ENCODE data around the gene C7.
"Not testable (repeated sequence)": the region's sequence is repeated elsewhere in the genome, so short reads cannot be mapped to it uniquely, and the experiment has no call there.

C7 gene

GRCh38 chr5:41009232-41009631, 99.9 kb downstream of the C7 start:
- Histone ChIP-seq H3K4me3 (ENCODE audit: low read depth in 1 of 2, low read length in 1 of 2) (no peak overlapping the region), H3K27ac (no peak overlapping the region), H3K36me3 (no peaks in the 10 kb centered on the region), H3K9me3 (no peaks in the 10 kb centered on the region), H3K27me3 (no peaks in the 10 kb centered on the region), H3K4me1 (ENCODE audit: control insufficient read depth in 1 of 2, insufficient read depth in 1 of 2, low read depth in 1 of 2, low read length in 1 of 2) (no peaks in the 10 kb centered on the region)
- TF ChIP-seq CTCF (IDR thresholded peaks at IDR 0.05): no peak

GRCh38 chr5:41010572-41010971, 101.3 kb downstream of the C7 start:
- no peaks in the 10 kb centered on the region for H3K27me3 ChIP-seq
- H3K4me3 ChIP-seq (ENCODE audit: low read depth in 1 of 2, low read length in 1 of 2): no peak overlapping the region
- TF ChIP-seq CTCF (IDR thresholded peaks at IDR 0.05): no peak
- no peaks in the 10 kb centered on the region for H3K9me3 ChIP-seq
- no peaks in the 10 kb centered on the region for H3K36me3 ChIP-seq
- no peaks in the 10 kb centered on the region for H3K4me1 ChIP-seq (ENCODE audit: control insufficient read depth in 1 of 2, insufficient read depth in 1 of 2, low read depth in 1 of 2, low read length in 1 of 2)
- no peak overlapping the region for H3K27ac ChIP-seq

- no peak for TF ChIP-seq CTCF (IDR thresholded peaks at IDR 0.05)
- no peaks in the 10 kb centered on the region for H3K36me3 ChIP-seq
- no peaks in the 10 kb centered on the region for H3K4me1 ChIP-seq (ENCODE audit: control insufficient read depth in 1 of 2, insufficient read depth in 1 of 2, low read depth in 1 of 2, low read length in 1 of 2)
- no peaks in the 10 kb centered on the region for H3K9me3 ChIP-seq
- no peaks in the 10 kb centered on the region for H3K27me3 ChIP-seq
- no peak overlapping the region for H3K4me3 ChIP-seq (ENCODE audit: low read depth in 1 of 2, low read length in 1 of 2)
- no peak overlapping the region for H3K27ac ChIP-seq
Observed at GRCh38 chr5:41012318-41012717, 103.0 kb downstream of the C7 start.

GRCh38 chr5:41022600-41022999, 113.3 kb downstream of the C7 start:
- not testable (repeated sequence) for H3K9me3 ChIP-seq; H3K4me3 ChIP-seq (ENCODE audit: low read depth in 1 of 2, low read length in 1 of 2); H3K27ac ChIP-seq; H3K4me1 ChIP-seq (ENCODE audit: control insufficient read depth in 1 of 2, insufficient read depth in 1 of 2, low read depth in 1 of 2, low read length in 1 of 2); H3K36me3 ChIP-seq; H3K27me3 ChIP-seq
